ENCODE measurements around the gene SLC7A7. TPM values are rescaled to one million over a fixed set of nuclear protein-coding genes. Genes with fewer than 3 reads are reported as not detected.
"Not testable (repeated sequence)": the region's sequence is repeated elsewhere in the genome, so short reads cannot be mapped to it uniquely, and the experiment has no call there.

Gene SLC7A7
- total RNA-seq, 8 experiments from 2014 or later = 0.41 to 3.3 (median 1.4) TPM

GRCh38 chr14:22772725-22773124, 42.5 kb downstream of the SLC7A7 start:
- WGBS, 10 experiments = 100% methylated on average over 1 of the region's 1 CpG; no CpG with 5 or more reads in 8 of the 10 experiments
- Histone ChIP-seq H3K4me1 (replicated peaks in 1 of 2) (peaks cover 3 to 7% of the 10 kb centered on the region in 2 donors), H3K27ac (no peak overlapping the region), H3K4me3 (no peak overlapping the region)
- in situ Hi-C loops (cut with MboI; ENCODE audit: low pct_unique_long_range_greater_than_20kb in 2 of 9, low sequenced_read_pairs in 9 of 9, unreplicated experiment in 9 of 9) = no loop called here
- no peak for ATAC-seq (replicated peaks in 6 of 8)

GRCh38 chr14:22770481-22771187, 44.6 kb downstream of the SLC7A7 start:
- no peak for ATAC-seq (replicated peaks in 6 of 8)
- no peak overlapping the region for H3K27ac ChIP-seq
- in situ Hi-C loops (cut with MboI; ENCODE audit: low pct_unique_long_range_greater_than_20kb in 2 of 9, low sequenced_read_pairs in 9 of 9, unreplicated experiment in 9 of 9) = no loop called here
- peaks cover 6 to 15% of the 10 kb centered on the region in 2 donors for H3K4me1 ChIP-seq (replicated peaks in 1 of 2)
- H3K4me3 ChIP-seq = no peak overlapping the region
- 67 to 100% (median 91%) methylated on average over 1 to 6 of the region's 8 CpGs for WGBS, 10 experiments

- WGBS, 10 experiments = 52 to 92% (median 70%) methylated on average over 1 to 2 of the region's 2 CpGs; no CpG with 5 or more reads in 1 of the 10 experiments
- in situ Hi-C loops (cut with MboI; ENCODE audit: low pct_unique_long_range_greater_than_20kb in 2 of 9, low sequenced_read_pairs in 9 of 9, unreplicated experiment in 9 of 9) = no loop called here
Measured at GRCh38 chr14:22769369-22769768, 45.9 kb downstream of the SLC7A7 start.

GRCh38 chr14:22768947-22769346, 46.3 kb downstream of the SLC7A7 start:
- Histone ChIP-seq H3K4me1 (replicated peaks in 1 of 2) (peaks cover 10 to 19% of the 10 kb centered on the region in 2 donors), H3K4me3 (no peak overlapping the region), H3K27ac (no peak overlapping the region)
- in situ Hi-C loops (cut with MboI; ENCODE audit: low pct_unique_long_range_greater_than_20kb in 2 of 9, low sequenced_read_pairs in 9 of 9, unreplicated experiment in 9 of 9) = no loop called here
- 65 to 100% (median 92%) methylated on average over 3 to 4 of the region's 4 CpGs; no CpG with 5 or more reads in 2 of the 10 experiments for WGBS, 10 experiments
- ATAC-seq (replicated peaks in 6 of 8) = no peak

More at GRCh38 chr14:22769369-22769768, 45.9 kb downstream of the SLC7A7 start:
- H3K4me3 ChIP-seq = no peak overlapping the region
- H3K4me1 ChIP-seq (replicated peaks in 1 of 2) = peaks cover 10 to 19% of the 10 kb centered on the region in 2 donors
- no peak overlapping the region for H3K27ac ChIP-seq
- no peak for ATAC-seq (replicated peaks in 6 of 8)

- in situ Hi-C loops (cut with MboI; ENCODE audit: low pct_unique_long_range_greater_than_20kb in 2 of 9, low sequenced_read_pairs in 9 of 9, unreplicated experiment in 9 of 9) = no loop called here
- 0 to 40% (median 7%) methylated on average over 1 to 6 of the region's 6 CpGs; no CpG with 5 or more reads in 2 of the 10 experiments for WGBS, 10 experiments
- Histone ChIP-seq H3K27ac (peak overlapping the region; percentile 60 to 93), H3K4me3 (peak overlapping the region; percentile 72 to 100 (median 96)), H3K4me1 (replicated peaks in 1 of 2) (peaks cover 10 to 19% of the 10 kb centered on the region in 2 donors)
- peak in 1 of 8 experiments; percentile 5 for ATAC-seq (replicated peaks in 6 of 8)
Measured at GRCh38 chr14:22767323-22767589, 48.0 kb downstream of the SLC7A7 start.

- in situ Hi-C loops (cut with MboI; ENCODE audit: low pct_unique_long_range_greater_than_20kb in 2 of 9, low sequenced_read_pairs in 9 of 9, unreplicated experiment in 9 of 9) = no loop called here
- Histone ChIP-seq H3K4me1 (replicated peaks in 1 of 2) (peaks cover 10 to 19% of the 10 kb centered on the region in 2 donors), H3K4me3 (peak within 1 kb of the TSS; percentile 72 to 100 (median 96)), H3K27ac (peak within 1 kb of the TSS; percentile 84 to 93)
- peak; percentile 78 to 93 (median 89) for ATAC-seq (replicated peaks in 6 of 8)
- 0 to 3% (median 0%) methylated on average over 1 to 24 of the region's 56 CpGs for WGBS, 10 experiments
Measured at GRCh38 chr14:22766457-22767322, 48.5 kb downstream of the SLC7A7 start, which contains the start of gene OXA1L. Gene OXA1L, plus strand, starts transcription at chr14:22766688. Its CDS starts 14 bp downstream, at chr14:22766702.

- no peak for ATAC-seq (replicated peaks in 6 of 8)
- 7 to 100% (median 96%) methylated on average over 1 to 3 of the region's 4 CpGs for WGBS, 10 experiments
- in situ Hi-C loops (cut with MboI; ENCODE audit: low pct_unique_long_range_greater_than_20kb in 2 of 9, low sequenced_read_pairs in 9 of 9, unreplicated experiment in 9 of 9) = no loop called here
- Histone ChIP-seq H3K27ac (no peak overlapping the region), H3K4me1 (replicated peaks in 1 of 2) (peaks cover 10 to 19% of the 10 kb centered on the region in 2 donors), H3K4me3 (no peak overlapping the region)
Measured at GRCh38 chr14:22764382-22764781, 50.9 kb downstream of the SLC7A7 start.

GRCh38 chr14:22761734-22762133, 53.5 kb downstream of the SLC7A7 start:
- no peak for ATAC-seq (replicated peaks in 6 of 8)
- WGBS, 10 experiments = 27 to 90% (median 75%) methylated on average over 1 of the region's 1 CpG; no CpG with 5 or more reads in 4 of the 10 experiments
- no peak overlapping the region for H3K4me3 ChIP-seq
- H3K27ac ChIP-seq = no peak overlapping the region
- in situ Hi-C loops (cut with MboI; ENCODE audit: low pct_unique_long_range_greater_than_20kb in 2 of 9, low sequenced_read_pairs in 9 of 9, unreplicated experiment in 9 of 9) = no loop called here
- H3K4me1 ChIP-seq (replicated peaks in 1 of 2) = peaks cover 7% of the 10 kb centered on the region in 2 donors

GRCh38 chr14:22757972-22758650, 57.1 kb downstream of the SLC7A7 start:
- H3K27ac ChIP-seq; in situ Hi-C loops (cut with MboI; ENCODE audit: low pct_unique_long_range_greater_than_20kb in 2 of 9, low sequenced_read_pairs in 9 of 9, unreplicated experiment in 9 of 9); H3K4me3 ChIP-seq; H3K4me1 ChIP-seq (replicated peaks in 1 of 2); ATAC-seq (replicated peaks in 6 of 8): not testable (repeated sequence)
- WGBS, 10 experiments = 100% methylated on average over 1 of the region's 10 CpGs; no CpG with 5 or more reads in 9 of the 10 experiments

GRCh38 chr14:22753586-22753985, 61.6 kb downstream of the SLC7A7 start:
- in situ Hi-C loops (cut with MboI; ENCODE audit: low pct_unique_long_range_greater_than_20kb in 2 of 9, low sequenced_read_pairs in 9 of 9, unreplicated experiment in 9 of 9) = no loop called here
- ATAC-seq (replicated peaks in 6 of 8) = peak in 1 of 8 experiments; percentile 56
- no peaks in the 10 kb centered on the region for H3K4me1 ChIP-seq (replicated peaks in 1 of 2)
- H3K4me3 ChIP-seq = no peak overlapping the region
- no peak overlapping the region for H3K27ac ChIP-seq
- WGBS, 10 experiments = 10 to 100% (median 63%) methylated on average over 1 to 6 of the region's 6 CpGs

- in situ Hi-C loops (cut with MboI; ENCODE audit: low pct_unique_long_range_greater_than_20kb in 2 of 9, low sequenced_read_pairs in 9 of 9, unreplicated experiment in 9 of 9) = no loop called here
- no peak overlapping the region for H3K27ac ChIP-seq
- no peak for ATAC-seq (replicated peaks in 6 of 8)
- H3K4me3 ChIP-seq = no peak overlapping the region
- H3K4me1 ChIP-seq (replicated peaks in 1 of 2) = no peaks in the 10 kb centered on the region
- 66 to 90% (median 84%) methylated on average over 1 to 7 of the region's 8 CpGs; no CpG with 5 or more reads in 3 of the 10 experiments for WGBS, 10 experiments
Measured at GRCh38 chr14:22752422-22752821, 62.8 kb downstream of the SLC7A7 start.

GRCh38 chr14:22748631-22749068, 66.6 kb downstream of the SLC7A7 start:
- no peaks in the 10 kb centered on the region for H3K4me1 ChIP-seq (replicated peaks in 1 of 2)
- in situ Hi-C loops (cut with MboI; ENCODE audit: low pct_unique_long_range_greater_than_20kb in 2 of 9, low sequenced_read_pairs in 9 of 9, unreplicated experiment in 9 of 9) = no loop called here
- H3K4me3 ChIP-seq = no peak overlapping the region
- ATAC-seq (replicated peaks in 6 of 8) = no peak
- WGBS, 10 experiments = 24 to 100% (median 70%) methylated on average over 1 to 4 of the region's 4 CpGs; no CpG with 5 or more reads in 1 of the 10 experiments
- H3K27ac ChIP-seq = no peak overlapping the region

- in situ Hi-C loops (cut with MboI; ENCODE audit: low pct_unique_long_range_greater_than_20kb in 2 of 9, low sequenced_read_pairs in 9 of 9, unreplicated experiment in 9 of 9) = no loop called here
- 25 to 100% (median 74%) methylated on average over 1 to 4 of the region's 4 CpGs for WGBS, 10 experiments
Measured at GRCh38 chr14:22748206-22748605, 67.0 kb downstream of the SLC7A7 start.

More at GRCh38 chr14:22748206-22748605, 67.0 kb downstream of the SLC7A7 start:
- no peak for ATAC-seq (replicated peaks in 6 of 8)
- H3K4me3 ChIP-seq = no peak overlapping the region
- no peak overlapping the region for H3K27ac ChIP-seq
- H3K4me1 ChIP-seq (replicated peaks in 1 of 2) = no peaks in the 10 kb centered on the region
